HG03045 (cell line): Measurements from ENCODE around the gene GTSE1.

ENCODE experiments used
- ATAC-seq: cut with Tn5 transposase; IDR thresholded peaks from one replicate; pipeline ENCODE4 v1.9.1; 2021; ENCODE audit warnings: mild to moderate bottlenecking, moderate library complexity; ENCODE audit not compliant: unreplicated experiment

Gene GTSE1

GRCh38 chr22:46376908-46377524 lies 80.3 kb downstream of the GTSE1 start:
- ATAC-seq, result no peak

DNA sequence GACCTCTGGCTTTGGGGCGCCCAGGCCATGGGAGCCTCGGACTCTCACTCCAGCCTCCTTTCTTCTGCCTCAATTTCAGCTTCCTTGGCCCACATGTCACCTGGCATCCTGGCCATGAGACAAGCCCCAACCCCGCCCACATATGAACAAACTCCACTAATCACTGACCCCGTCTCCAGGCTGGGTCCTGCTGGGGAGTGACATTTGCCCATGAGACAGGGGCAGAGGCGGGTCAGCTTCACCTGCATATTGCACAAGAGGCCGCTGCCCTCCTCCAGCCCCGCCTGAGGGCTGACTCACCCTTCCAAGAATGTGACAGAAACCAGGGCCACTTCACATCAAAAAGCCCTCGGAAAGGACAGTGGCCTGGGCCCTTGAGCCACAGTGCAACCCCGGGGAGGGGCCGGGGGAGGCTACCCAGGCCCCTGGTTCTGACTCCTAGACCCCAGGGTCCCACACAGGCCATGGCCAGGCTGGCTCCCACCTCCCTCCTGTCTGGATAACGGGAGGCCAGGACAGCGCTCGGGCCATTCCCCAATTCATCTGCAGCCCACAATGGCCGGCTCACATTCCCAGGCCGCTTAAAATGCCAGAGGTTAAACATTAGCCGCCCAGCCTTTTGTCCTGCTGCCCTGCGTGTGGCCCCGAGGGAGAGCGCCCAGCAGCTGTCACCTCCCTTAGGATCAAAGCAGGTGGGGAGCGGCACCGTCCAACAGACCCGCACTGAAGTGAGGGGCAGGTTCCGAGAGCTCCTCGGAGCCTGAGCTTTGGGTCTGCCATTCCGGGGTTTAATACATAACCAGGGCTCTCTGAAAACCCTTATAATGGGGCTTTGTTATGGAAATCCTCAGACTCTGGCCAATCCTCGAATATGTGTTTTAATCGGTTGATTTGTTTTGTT lies 81.1 kb downstream of the GTSE1 start:
- ATAC-seq, result no peak

- ATAC-seq, result no peak
Measured at GRCh38 chr22:46378426-46379065, 81.9 kb downstream of the GTSE1 start.

DNA sequence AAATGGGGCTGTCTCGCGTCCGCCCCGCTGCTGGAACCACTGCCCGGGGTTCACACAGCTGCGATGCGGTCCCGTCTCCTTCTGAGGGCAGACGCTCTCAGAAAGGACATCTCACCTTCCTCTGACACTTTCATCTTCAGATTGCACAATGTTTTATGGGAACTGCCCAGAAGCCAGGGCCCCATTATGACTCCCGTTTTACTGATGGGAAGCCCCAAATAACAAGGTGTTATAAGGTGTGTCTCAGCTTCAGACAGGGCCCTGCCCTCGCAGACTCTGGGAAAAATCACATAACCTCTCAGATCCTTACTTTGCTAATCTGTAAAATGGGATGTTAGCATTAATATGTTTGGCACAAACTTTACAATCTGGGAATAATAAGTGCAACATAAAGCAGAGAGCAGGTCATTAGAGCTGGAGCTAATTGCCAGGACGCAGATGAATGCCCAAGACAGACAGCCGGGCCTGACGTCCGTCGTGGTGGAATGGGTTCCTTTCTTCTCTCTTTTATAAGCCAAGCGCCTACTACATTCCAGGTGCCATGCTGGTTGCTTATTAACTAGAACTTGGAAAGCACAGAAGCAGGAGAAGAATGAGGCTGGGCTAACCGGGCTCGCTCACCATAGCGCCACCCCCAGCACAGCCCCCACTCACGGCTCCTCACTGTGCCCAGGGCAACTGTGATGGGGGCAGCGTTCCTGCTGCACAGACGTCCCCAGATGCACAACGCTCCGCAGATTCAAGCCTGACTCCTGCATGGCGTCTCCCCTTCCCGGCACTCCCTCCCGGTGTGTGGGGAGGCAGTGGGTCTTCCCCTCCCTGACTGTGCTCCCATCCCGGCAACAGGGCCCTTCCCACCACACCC lies 82.6 kb downstream of the GTSE1 start:
- ATAC-seq, result no peak

GRCh38 chr22:46380069-46380468 lies 83.4 kb downstream of the GTSE1 start:
- no peak for ATAC-seq
